Smooth muscle cell (in vitro differentiated cells): ENCODE measurements around the gene GPR3. TPM values are rescaled to one million over a fixed set of nuclear protein-coding genes. Genes with fewer than 3 reads are reported as not detected.

Experiments used
- DNase-seq: peaks from one replicate; lab custom pipeline; 2025; ENCODE audit not compliant: unreplicated experiment; lab: John Stamatoyannopoulos, UW
- H2AFZ ChIP-seq: fragments of 200-600 bp; sonication (generic); 2 replicates; pipeline ENCODE4 v1.6.0; 2016; ENCODE audit warnings: antibody characterized with exemption, low read depth, mild to moderate bottlenecking
- H3F3A ChIP-seq: fragments of 200-600 bp; sonication (generic); 2 replicates; pipeline ENCODE4 v1.6.0; 2017; ENCODE audit warnings: antibody characterized with exemption, low read depth
- H3K27ac ChIP-seq: fragments of 200-600 bp; sonication (generic); 2 replicates; pipeline ENCODE4 v1.5.1; 2016; ENCODE audit warnings: low read depth, mild to moderate bottlenecking
- H3K27me3 ChIP-seq: fragments of 200-600 bp; sonication (generic); 2 replicates; pipeline ENCODE4 v1.6.1; 2016; ENCODE audit warnings: low read depth, mild to moderate bottlenecking
- H3K36me3 ChIP-seq: fragments of 200-600 bp; sonication (generic); 2 replicates; pipeline ENCODE4 v1.5.1; 2016; ENCODE audit warnings: low read depth
- H3K4me1 ChIP-seq: fragments of 200-600 bp; sonication (generic); 2 replicates; pipeline ENCODE4 v1.5.1; 2016; ENCODE audit warnings: low read depth
- H3K4me2 ChIP-seq: fragments of 200-600 bp; sonication (generic); 2 replicates; pipeline ENCODE4 v1.6.0; 2016; ENCODE audit warnings: mild to moderate bottlenecking
- H3K4me3 ChIP-seq: fragments of 200-600 bp; sonication (generic); 2 replicates; pipeline ENCODE4 v1.5.1; 2016; ENCODE audit warnings: mild to moderate bottlenecking
- H3K79me2 ChIP-seq: fragments of 200-600 bp; sonication (generic); 2 replicates; pipeline ENCODE4 v1.6.0; 2016; ENCODE audit warnings: low read depth, mild to moderate bottlenecking
- H3K9ac ChIP-seq: fragments of 200-600 bp; sonication (generic); 2 replicates; pipeline ENCODE4 v1.6.0; 2016; ENCODE audit warnings: low read depth
- H3K9me3 ChIP-seq: fragments of 200-600 bp; sonication (generic); replicated peaks from 2 replicates; pipeline ENCODE4 v1.5.1; 2016; ENCODE audit warnings: low read depth
- H4K20me1 ChIP-seq: fragments of 200-600 bp; sonication (generic); 2 replicates; pipeline ENCODE4 v1.6.0; 2016; ENCODE audit warnings: low read depth
- WGBS: methylation state at CpG from one replicate; pipeline ENCODE4 v1.1.7; 2016; ENCODE audit warnings: low lambda C conversion rate; 5-methylcytosine and 5-hydroxymethylcytosine counted together
- polyA plus RNA-seq: library from polyadenylated mRNA; unstranded; fragments of >200 nt; fragmentation: Nextera tagmentation; extraction: Ambion mirVana; gene quantifications from 2 replicates; pipeline ENCODE4 v1.2.1, GENCODE V29; 2016
- total RNA-seq: library from RNA; depleted of rRNA; stranded (reverse); fragments of >200 nt; gene quantifications from 2 replicates; pipeline ENCODE4 v1.2.3, GENCODE V29; 2014
- TF ChIP-seq, protein P1 (sequence below): fragments of 200-600 bp; sonication (generic); IDR thresholded peaks from 2 replicates; pipeline ENCODE4 v1.5.1; 2017; ENCODE audit warnings: borderline replicate concordance, mild to moderate bottlenecking, antibody characterized with exemption; ENCODE audit not compliant: insufficient read depth, poor library complexity, severe bottlenecking

Gene GPR3
- total and polyA plus RNA-seq, 2 experiments from 2014 or later = 2.7 to 4.0 TPM

DNA sequence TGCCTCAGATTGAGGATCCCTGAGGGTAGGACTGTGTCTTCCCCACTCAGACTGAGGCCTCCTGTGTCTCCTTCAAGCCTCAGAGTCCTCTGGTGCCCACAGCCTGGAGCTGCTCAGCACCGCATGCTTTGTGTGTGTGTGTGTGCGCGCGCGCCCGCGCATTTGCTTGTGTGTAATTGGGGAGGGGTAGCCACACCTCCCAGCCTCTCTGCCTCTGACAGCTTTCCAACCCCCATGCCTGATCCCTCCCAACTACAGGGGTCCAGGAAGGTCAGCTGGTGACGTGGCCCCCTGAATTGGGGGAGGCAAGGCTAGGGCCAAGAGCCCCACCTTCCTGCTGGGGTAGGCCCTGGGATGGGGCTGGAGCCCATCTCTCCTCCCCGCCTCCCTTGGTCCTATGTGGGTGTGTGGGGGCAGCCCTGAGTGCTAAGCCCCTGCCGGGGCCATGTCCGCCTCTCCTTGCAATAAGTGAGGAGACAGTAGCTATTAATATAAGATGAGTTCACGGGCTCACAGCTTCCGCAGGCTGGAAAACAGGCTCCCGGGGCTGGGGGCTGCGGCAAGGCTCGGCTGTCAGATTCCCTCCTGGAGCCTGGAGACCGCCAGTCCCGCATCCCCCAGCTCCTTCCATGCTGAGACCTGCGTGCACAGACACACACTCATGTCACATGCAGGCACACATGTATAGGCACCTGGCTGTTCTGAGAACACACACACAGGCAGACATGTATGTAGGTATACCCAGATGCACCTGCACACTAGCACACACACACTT is 7.0 kb downstream of the GPR3 start:
- Histone ChIP-seq H2AFZ (no peak overlapping the region), H4K20me1 (no peaks in the 10 kb centered on the region), H3K4me2 (no peak overlapping the region), H3K4me3 (no peak overlapping the region), H3K27me3 (no peaks in the 10 kb centered on the region), H3K9me3 (no peaks in the 10 kb centered on the region), H3K4me1 (peaks cover 11% of the 10 kb centered on the region), H3K36me3 (no peaks in the 10 kb centered on the region), H3K9ac (no peak overlapping the region), H3K79me2 (no peaks in the 10 kb centered on the region), H3K27ac (no peak overlapping the region), H3F3A (peaks cover under 1% of the 10 kb centered on the region)
- WGBS = 92% methylated on average over 19 of the region's 19 CpGs
- no peak for DNase-seq
- TF ChIP-seq, protein P1, sequence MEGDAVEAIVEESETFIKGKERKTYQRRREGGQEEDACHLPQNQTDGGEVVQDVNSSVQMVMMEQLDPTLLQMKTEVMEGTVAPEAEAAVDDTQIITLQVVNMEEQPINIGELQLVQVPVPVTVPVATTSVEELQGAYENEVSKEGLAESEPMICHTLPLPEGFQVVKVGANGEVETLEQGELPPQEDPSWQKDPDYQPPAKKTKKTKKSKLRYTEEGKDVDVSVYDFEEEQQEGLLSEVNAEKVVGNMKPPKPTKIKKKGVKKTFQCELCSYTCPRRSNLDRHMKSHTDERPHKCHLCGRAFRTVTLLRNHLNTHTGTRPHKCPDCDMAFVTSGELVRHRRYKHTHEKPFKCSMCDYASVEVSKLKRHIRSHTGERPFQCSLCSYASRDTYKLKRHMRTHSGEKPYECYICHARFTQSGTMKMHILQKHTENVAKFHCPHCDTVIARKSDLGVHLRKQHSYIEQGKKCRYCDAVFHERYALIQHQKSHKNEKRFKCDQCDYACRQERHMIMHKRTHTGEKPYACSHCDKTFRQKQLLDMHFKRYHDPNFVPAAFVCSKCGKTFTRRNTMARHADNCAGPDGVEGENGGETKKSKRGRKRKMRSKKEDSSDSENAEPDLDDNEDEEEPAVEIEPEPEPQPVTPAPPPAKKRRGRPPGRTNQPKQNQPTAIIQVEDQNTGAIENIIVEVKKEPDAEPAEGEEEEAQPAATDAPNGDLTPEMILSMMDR = no peak

DNA sequence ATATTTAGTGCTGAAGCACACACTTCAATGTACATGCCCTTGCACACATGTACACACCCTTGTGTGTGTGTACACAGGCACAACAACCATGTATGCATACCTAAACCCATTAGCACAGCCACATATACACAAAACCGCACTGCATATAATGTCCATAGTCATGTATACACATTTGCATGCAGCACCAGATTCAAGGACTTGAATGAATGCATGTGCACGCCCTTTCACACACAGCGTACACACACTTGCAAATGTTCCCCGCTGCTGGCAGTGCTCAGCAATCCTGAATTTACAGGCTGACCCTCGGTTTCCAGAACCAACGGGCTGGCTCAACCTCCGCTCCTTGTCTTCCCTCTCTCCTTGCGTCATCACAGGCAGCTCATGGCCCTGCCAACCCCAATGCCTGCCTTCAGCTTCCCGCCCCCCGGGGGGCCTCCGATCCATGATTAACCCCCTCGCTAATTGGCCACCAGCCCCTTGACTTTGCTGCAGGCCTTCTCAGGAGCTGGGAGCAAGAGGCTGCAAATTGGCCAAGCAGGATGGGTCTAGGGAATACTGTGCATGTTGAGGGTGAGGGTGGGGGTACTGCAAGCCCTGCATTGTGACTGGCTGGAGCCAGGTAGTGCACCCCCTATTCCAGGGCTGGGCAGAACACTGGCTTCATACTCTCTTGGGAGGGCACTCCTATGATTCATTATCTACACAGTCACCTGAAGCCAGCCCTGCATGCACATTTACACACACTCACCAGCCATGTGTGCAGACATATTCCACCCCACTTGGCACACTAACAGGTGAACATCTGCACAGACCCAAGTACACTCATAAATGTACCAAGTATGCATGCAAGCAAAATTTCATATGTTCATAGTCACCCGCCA is 7.9 kb downstream of the GPR3 start:
- no peak overlapping the region for H3K4me2 ChIP-seq
- H3K36me3 ChIP-seq = no peaks in the 10 kb centered on the region
- peaks cover 5% of the 10 kb centered on the region for H3F3A ChIP-seq
- no peak overlapping the region for H3K27ac ChIP-seq
- no peaks in the 10 kb centered on the region for H4K20me1 ChIP-seq
- no peak for DNase-seq
- TF ChIP-seq, protein P1 = no peak
- H3K79me2 ChIP-seq = no peaks in the 10 kb centered on the region
- no peak overlapping the region for H3K9ac ChIP-seq
- H3K4me1 ChIP-seq = peaks cover 20% of the 10 kb centered on the region
- no peak overlapping the region for H3K4me3 ChIP-seq
- H3K9me3 ChIP-seq = no peaks in the 10 kb centered on the region
- H3K27me3 ChIP-seq = no peaks in the 10 kb centered on the region
- H2AFZ ChIP-seq = no peak overlapping the region
- 79% methylated on average over 13 of the region's 13 CpGs for WGBS

DNA sequence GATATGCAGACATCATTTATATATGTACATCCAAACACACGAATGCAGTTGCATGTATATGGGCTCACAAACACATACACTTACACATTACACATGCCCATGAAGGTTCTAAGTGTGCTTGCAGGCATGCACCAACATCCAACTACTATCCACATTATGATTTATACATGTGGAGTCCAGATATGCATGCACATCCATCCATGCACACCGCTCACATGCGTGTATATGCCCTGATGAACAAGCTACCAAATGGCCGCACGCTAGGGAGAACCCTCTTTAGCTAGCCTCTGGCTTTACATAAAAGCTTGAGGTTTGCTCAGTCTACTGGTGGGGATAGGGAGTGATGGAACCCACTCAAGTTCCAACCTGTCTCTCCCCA is 8.5 kb downstream of the GPR3 start:
- Histone ChIP-seq H3K79me2 (no peaks in the 10 kb centered on the region), H3K4me1 (peaks cover 23% of the 10 kb centered on the region), H4K20me1 (no peaks in the 10 kb centered on the region), H3K9ac (no peak overlapping the region), H3K4me2 (no peak overlapping the region), H3K9me3 (no peaks in the 10 kb centered on the region), H2AFZ (no peak overlapping the region), H3K27ac (no peak overlapping the region), H3F3A (peaks cover 5% of the 10 kb centered on the region), H3K27me3 (no peaks in the 10 kb centered on the region), H3K36me3 (no peaks in the 10 kb centered on the region), H3K4me3 (no peak overlapping the region)
- WGBS = 96% methylated on average over 5 of the region's 5 CpGs
- DNase-seq = no peak
- TF ChIP-seq, protein P1 = no peak
